KMS-11 (cell line): ENCODE results near the gene ITGA2B.

Experiments
- H2AFZ ChIP-seq: fragments of 200-600 bp; sonication (generic); 2 replicates; pipeline ENCODE4 v1.6.1; 2016; ENCODE audit warnings: antibody characterized with exemption, mixed run types, low read depth
- H3K27ac ChIP-seq: fragments of 200-600 bp; sonication (generic); 2 replicates; pipeline ENCODE4 v1.6.1; 2016; ENCODE audit warnings: mild to moderate bottlenecking, mixed run types
- H3K27me3 ChIP-seq: fragments of 200-600 bp; sonication (generic); 2 replicates; pipeline ENCODE4 v1.6.1; 2017; ENCODE audit warnings: mild to moderate bottlenecking, low read depth, mixed run types, moderate library complexity; ENCODE audit not compliant: insufficient read depth
- H3K36me3 ChIP-seq: fragments of 200-600 bp; sonication (generic); 2 replicates; pipeline ENCODE4 v1.6.1; 2017; ENCODE audit warnings: mild to moderate bottlenecking, mixed run types; ENCODE audit not compliant: insufficient read depth
- H3K4me1 ChIP-seq: fragments of 200-600 bp; sonication (generic); 2 replicates; pipeline ENCODE4 v1.6.1; 2016; ENCODE audit warnings: mild to moderate bottlenecking, low read depth, mixed run types; ENCODE audit not compliant: poor library complexity, severe bottlenecking
- H3K4me2 ChIP-seq: fragments of 200-600 bp; sonication (generic); 2 replicates; pipeline ENCODE4 v1.7.0; 2016; ENCODE audit warnings: mild to moderate bottlenecking, mixed run types
- H3K4me3 ChIP-seq: fragments of 200-600 bp; sonication (generic); IDR thresholded peaks from 2 replicates; pipeline ENCODE4 v1.6.1; 2017; ENCODE audit warnings: low read depth, low read length, mixed read lengths; ENCODE audit not compliant: insufficient read depth
- H3K79me2 ChIP-seq: fragments of 200-600 bp; sonication (generic); 2 replicates; pipeline ENCODE4 v1.6.1; 2016; ENCODE audit warnings: low read depth, mixed run types; ENCODE audit not compliant: insufficient read depth
- H3K9ac ChIP-seq: fragments of 200-600 bp; sonication (generic); 2 replicates; pipeline ENCODE4 v1.6.1; 2016; ENCODE audit warnings: mild to moderate bottlenecking, mixed run types
- H4K20me1 ChIP-seq: fragments of 200-600 bp; sonication (generic); 2 replicates; pipeline ENCODE4 v1.6.1; 2016; ENCODE audit warnings: mild to moderate bottlenecking, mixed run types; ENCODE audit not compliant: insufficient read depth
- TF ChIP-seq, protein P1 (sequence below): fragments of 200-600 bp; sonication (generic); conservative IDR thresholded peaks from 2 replicates; pipeline ENCODE4 v1.6.1; 2017; ENCODE audit warnings: low read depth, mild to moderate bottlenecking, antibody characterized with exemption, low read length, moderate library complexity, mixed read lengths

ITGA2B gene

DNA sequence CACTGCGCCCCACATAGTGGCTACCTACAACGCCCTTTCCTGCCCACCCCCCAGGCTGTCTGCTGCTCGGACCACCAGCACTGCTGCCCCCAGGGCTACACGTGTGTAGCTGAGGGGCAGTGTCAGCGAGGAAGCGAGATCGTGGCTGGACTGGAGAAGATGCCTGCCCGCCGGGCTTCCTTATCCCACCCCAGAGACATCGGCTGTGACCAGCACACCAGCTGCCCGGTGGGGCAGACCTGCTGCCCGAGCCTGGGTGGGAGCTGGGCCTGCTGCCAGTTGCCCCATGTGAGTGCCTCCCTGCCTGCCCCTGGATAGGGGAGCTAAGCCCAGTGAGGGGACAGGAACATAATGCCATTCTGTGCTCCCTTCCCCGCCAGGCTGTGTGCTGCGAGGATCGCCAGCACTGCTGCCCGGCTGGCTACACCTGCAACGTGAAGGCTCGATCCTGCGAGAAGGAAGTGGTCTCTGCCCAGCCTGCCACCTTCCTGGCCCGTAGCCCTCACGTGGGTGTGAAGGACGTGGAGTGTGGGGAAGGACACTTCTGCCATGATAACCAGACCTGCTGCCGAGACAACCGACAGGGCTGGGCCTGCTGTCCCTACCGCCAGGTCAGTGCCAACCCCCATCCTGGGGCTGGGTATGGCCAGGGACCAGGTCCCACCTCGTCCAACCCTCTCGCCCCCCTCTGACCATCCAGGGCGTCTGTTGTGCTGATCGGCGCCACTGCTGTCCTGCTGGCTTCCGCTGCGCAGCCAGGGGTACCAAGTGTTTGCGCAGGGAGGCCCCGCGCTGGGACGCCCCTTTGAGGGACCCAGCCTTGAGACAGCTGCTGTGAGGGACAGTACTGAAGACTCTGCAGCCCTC, 37.3 kb downstream of the ITGA2B start:
- Histone ChIP-seq H3K27ac (no peak overlapping the region), H3K79me2 (no peaks in the 10 kb centered on the region)

DNA sequence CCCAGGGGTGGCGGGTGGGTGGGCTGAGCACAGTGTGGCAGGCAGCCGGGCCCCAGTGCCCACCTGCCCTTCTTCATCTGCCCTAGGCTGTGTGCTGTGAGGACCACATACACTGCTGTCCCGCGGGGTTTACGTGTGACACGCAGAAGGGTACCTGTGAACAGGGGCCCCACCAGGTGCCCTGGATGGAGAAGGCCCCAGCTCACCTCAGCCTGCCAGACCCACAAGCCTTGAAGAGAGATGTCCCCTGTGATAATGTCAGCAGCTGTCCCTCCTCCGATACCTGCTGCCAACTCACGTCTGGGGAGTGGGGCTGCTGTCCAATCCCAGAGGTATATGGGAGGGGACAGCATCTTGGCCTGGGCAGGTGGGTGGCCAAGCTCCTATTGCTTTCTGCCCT, 38.0 kb downstream of the ITGA2B start:
- Histone ChIP-seq H3K36me3 (no peaks in the 10 kb centered on the region), H3K27ac (no peak overlapping the region), H3K4me3 (no peak overlapping the region), H3K9ac (no peak overlapping the region), H3K4me1 (peaks cover 12% of the 10 kb centered on the region), H3K79me2 (no peaks in the 10 kb centered on the region), H3K4me2 (no peak overlapping the region), H4K20me1 (no peaks in the 10 kb centered on the region), H3K27me3 (no peaks in the 10 kb centered on the region), H2AFZ (no peak overlapping the region)
- TF ChIP-seq, protein P1, sequence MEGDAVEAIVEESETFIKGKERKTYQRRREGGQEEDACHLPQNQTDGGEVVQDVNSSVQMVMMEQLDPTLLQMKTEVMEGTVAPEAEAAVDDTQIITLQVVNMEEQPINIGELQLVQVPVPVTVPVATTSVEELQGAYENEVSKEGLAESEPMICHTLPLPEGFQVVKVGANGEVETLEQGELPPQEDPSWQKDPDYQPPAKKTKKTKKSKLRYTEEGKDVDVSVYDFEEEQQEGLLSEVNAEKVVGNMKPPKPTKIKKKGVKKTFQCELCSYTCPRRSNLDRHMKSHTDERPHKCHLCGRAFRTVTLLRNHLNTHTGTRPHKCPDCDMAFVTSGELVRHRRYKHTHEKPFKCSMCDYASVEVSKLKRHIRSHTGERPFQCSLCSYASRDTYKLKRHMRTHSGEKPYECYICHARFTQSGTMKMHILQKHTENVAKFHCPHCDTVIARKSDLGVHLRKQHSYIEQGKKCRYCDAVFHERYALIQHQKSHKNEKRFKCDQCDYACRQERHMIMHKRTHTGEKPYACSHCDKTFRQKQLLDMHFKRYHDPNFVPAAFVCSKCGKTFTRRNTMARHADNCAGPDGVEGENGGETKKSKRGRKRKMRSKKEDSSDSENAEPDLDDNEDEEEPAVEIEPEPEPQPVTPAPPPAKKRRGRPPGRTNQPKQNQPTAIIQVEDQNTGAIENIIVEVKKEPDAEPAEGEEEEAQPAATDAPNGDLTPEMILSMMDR, result no peak

More for the DNA sequence above, 37.3 kb downstream of the ITGA2B start:
- Histone ChIP-seq H3K4me3 (no peak overlapping the region), H2AFZ (no peak overlapping the region), H3K4me2 (no peak overlapping the region), H3K36me3 (no peaks in the 10 kb centered on the region), H3K9ac (no peak overlapping the region), H4K20me1 (no peaks in the 10 kb centered on the region), H3K27me3 (no peaks in the 10 kb centered on the region), H3K4me1 (peaks cover 12% of the 10 kb centered on the region)
- TF ChIP-seq, protein P1, result no peak

DNA sequence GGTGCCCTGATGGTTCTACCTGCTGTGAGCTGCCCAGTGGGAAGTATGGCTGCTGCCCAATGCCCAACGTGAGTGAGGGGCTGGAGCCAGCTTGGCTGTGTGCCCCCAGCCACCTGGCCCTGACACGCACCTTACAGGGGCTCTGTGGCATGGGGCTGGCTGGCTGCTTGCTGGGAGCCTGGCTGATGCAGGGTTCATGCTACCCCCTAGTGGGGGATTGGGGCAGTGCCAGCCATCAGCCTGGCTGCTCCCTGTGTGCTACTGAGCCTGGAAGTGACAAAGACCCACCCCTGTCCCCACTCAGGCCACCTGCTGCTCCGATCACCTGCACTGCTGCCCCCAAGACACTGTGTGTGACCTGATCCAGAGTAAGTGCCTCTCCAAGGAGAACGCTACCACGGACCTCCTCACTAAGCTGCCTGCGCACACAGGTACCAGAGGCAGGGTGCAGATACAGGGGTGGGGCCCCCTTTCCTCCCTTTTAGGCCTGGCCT, 38.7 kb downstream of the ITGA2B start:
- H3K27ac ChIP-seq, result no peak overlapping the region
- H3K27me3 ChIP-seq, result no peaks in the 10 kb centered on the region
- no peak overlapping the region for H3K9ac ChIP-seq
- no peaks in the 10 kb centered on the region for H3K36me3 ChIP-seq
- TF ChIP-seq, protein P1, result peak; percentile 93
- peaks cover 16% of the 10 kb centered on the region for H3K4me1 ChIP-seq
- no peak overlapping the region for H2AFZ ChIP-seq
- H3K4me2 ChIP-seq, result no peak overlapping the region
- H3K79me2 ChIP-seq, result no peaks in the 10 kb centered on the region
- H4K20me1 ChIP-seq, result no peaks in the 10 kb centered on the region
- no peak overlapping the region for H3K4me3 ChIP-seq

DNA sequence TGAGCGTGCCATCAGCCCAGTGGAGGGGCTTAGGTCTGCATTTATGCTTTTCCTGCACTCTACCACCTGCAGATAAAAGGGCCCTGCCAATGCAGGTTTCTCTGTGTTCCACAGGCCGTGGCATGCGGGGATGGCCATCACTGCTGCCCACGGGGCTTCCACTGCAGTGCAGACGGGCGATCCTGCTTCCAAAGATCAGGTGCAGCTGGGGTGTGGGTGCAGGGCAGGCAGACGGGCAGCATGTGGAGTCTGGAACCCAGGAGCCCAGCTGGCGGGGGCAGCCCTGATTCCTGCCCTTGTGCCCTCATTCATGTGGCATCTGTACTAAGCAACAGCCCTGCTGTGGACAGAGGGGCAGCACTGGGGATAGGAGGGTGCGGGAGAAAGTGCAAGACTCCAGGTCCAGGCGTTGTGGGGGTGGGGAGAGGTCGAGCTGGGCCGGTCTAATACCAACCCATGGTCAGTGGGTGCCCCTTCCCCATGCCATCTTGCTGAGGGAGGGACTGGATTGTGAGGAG, 39.8 kb downstream of the ITGA2B start:
- H3K4me2 ChIP-seq, result no peak overlapping the region
- H3K4me3 ChIP-seq, result no peak overlapping the region
- TF ChIP-seq, protein P1, result no peak
- no peaks in the 10 kb centered on the region for H3K79me2 ChIP-seq
- H3K4me1 ChIP-seq, result peaks cover 17% of the 10 kb centered on the region
- no peak overlapping the region for H3K27ac ChIP-seq
- no peak overlapping the region for H3K9ac ChIP-seq
- H4K20me1 ChIP-seq, result no peaks in the 10 kb centered on the region
- no peak overlapping the region for H2AFZ ChIP-seq
- H3K27me3 ChIP-seq, result no peaks in the 10 kb centered on the region
- H3K36me3 ChIP-seq, result no peaks in the 10 kb centered on the region
